NCI-H2081 (cell line): ENCODE data around the gene CCDC90B.
"Not testable (repeated sequence)": the region's sequence is repeated elsewhere in the genome, so short reads cannot be mapped to it uniquely, and the experiment has no call there.

Experiments used
- DNase-seq, 2 experiments: peaks; one replicate each; lab custom pipeline; 2025; lab: John Stamatoyannopoulos, UW

Gene CCDC90B

DNA sequence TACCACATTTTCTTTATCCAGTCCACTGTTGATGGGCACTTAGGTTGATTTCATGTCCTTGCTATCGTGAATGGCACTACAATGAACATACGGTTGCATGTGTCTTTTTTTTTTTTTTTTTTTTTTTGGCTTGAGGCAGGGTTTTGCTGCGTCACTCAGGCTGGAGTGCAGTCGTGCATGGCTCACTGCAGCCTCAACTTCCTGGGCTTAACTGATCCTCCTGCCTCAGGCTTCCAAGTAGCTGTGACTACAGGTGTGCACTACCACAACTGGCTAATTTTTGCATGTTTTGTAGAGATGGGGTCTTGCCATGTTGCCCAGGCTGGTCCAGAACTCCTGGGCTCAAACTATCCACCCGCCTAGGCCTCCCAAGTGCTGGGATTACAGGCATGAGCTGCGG is 1.5 kb upstream of the CCDC90B start:
- DNase-seq: no peak

GRCh38 chr11:83285151-83285770 is 906 bp downstream of the CCDC90B start:
- DNase-seq: no peak

GRCh38 chr11:83284501-83285150 is 1.5 kb downstream of the CCDC90B start:
- DNase-seq: no peak

DNA sequence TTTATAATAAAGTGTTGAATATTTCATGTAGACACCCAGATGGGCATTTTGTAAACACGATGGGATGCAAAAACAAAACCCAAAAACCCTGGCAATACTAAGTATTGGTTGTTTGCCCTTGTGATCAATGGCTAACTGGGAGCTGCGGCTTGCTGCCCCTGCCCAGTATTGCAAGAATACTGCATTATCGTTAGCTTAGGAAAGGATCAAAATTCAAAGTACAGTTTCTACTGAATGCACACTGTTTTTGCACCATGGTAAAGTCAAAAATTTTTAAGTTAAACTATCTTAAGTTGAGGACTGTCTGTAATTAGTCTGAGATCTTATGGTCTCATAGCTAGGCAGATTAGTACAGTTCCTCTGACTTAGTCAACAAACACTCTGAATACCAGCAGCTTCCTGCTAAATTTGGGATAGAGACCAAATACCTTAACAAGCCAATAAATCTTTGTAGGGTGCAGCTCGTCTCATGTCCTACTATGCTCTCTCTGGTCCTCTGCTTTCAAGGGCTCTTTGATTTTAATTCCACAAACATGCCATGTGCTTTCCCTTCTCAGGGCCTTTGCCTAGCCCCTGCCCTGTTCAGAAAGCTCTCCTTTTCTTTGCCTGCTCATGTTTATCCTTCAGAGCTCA is 4.0 kb downstream of the CCDC90B start:
- no peak for DNase-seq

DNA sequence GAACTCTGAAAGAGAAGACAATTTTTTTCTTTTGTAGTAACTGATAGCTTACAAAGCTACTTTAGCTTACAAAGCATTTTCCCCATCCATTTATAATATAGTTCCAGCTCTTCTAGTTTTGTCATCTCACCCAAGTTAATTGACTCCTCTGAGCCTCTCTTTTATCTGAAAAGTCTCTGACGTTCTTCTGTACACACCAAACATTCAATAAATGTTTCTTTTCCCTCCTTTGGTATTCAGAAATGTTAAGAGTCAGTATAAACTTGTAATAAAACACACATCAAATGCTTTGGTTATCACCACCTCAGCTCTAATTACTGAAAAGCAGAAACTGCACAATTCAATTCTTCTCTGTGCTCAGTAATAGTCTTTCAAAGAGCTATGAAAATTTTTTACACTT is 5.9 kb downstream of the CCDC90B start:
- DNase-seq: no peak

- no peak for DNase-seq
Measured at GRCh38 chr11:83278351-83278750, 7.8 kb downstream of the CCDC90B start.

- no peak for DNase-seq
Measured at GRCh38 chr11:83275888-83276641, 10.1 kb downstream of the CCDC90B start.

DNA sequence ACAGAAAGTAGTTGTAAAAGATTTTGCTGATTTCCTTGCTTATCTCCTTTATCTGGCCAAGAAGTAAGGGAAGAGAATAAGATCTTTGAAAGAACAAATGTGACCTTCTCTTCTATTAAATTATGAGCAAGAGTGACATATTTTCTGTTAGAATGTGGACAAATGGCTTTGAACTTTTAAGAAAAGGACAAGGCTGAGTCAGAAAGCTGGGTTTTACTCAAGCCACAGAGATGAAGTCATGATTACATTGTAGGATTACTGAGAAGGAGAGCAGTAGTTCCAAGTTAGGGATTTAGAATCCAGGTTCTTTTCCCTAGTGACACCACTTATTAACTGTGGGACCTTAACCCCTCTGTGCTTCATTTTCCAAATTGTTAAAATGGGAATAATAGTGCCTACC is 13.5 kb downstream of the CCDC90B start:
- no peak for DNase-seq

GRCh38 chr11:83271734-83272133 is 14.4 kb downstream of the CCDC90B start:
- DNase-seq: not testable (repeated sequence)

DNA sequence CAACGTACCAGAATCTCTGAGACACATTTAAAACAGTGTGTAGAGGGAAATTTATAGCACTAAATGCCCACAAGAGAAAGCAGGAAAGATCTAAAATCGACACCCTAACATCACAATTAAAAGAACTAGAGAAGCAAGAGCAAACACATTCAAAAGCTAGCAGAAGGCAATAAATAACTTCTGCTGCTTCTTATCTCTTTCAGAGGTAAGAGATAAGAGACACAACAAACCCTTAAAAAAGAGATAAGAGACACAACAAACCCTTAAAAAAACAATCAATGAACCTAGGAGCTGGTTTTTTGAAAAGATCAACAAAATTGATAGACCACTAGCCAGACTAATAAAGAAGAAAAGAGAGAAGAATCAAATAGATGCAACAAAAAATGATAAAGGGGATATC is 17.1 kb downstream of the CCDC90B start:
- DNase-seq: not testable (repeated sequence)

DNA sequence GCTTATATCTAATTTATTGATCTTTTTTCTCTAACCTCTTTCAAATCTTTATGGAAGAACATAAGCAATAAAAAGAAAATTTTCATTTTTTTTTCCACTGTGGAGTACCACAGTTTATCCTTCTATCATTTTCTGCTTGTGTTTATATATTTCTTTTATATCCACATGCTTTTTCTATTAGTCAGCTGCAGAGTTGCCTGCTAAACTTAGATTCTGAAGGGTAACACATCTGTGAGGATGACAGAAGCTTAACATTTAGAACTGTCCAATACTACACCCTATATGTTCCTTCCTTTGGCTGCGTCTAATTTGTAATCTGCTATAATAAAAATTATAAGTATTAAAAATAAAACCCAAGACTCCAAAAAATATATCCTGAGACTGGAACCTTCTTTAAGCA is 20.8 kb downstream of the CCDC90B start:
- DNase-seq: no peak

GRCh38 chr11:83259559-83259958 is 26.6 kb downstream of the CCDC90B start:
- no peak for DNase-seq

- no peak for DNase-seq
Measured at GRCh38 chr11:83257761-83258168, 28.4 kb downstream of the CCDC90B start.

- no peak for DNase-seq
Measured at GRCh38 chr11:83256602-83257340, 29.4 kb downstream of the CCDC90B start.

DNA sequence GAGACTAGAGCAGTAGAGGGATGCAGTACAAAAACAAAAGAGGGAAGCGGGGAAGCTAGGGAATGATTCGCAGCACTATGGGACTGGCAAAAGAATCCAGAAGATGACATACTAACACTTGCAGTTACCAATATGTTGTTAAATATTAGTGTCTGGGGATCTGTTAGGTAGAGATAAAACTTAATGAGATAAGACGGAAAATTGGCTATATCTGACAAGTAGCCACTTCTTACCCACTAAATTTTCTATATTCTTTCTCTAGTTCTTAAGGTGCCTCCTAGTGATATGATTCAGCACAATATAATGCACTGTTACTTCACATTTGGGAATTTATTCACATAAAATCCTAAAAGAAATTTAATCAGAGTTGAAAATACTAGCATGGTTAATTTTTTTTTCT is 30.8 kb downstream of the CCDC90B start:
- DNase-seq: no peak

DNA sequence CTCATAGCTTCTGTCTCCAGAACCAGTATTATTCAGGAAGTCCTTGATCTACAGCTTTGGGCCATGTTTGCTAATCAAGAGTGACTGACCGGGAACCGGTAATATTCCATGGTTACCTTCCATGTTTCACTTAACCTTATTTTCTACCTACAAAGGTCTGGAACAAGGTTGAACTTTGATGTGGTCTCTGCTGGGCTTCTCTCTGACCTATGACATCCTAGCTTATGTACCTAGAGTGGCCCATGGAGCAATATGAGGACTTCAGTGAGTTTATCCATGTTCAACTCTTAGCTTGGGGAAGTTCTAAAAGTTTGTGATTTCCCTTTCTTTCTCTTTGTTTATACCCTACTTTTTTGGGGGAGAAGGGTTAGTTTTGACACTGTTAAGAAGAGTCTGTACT is 33.2 kb downstream of the CCDC90B start:
- DNase-seq: no peak

- DNase-seq: no peak
Measured at GRCh38 chr11:83252266-83252665, 33.9 kb downstream of the CCDC90B start.

DNA sequence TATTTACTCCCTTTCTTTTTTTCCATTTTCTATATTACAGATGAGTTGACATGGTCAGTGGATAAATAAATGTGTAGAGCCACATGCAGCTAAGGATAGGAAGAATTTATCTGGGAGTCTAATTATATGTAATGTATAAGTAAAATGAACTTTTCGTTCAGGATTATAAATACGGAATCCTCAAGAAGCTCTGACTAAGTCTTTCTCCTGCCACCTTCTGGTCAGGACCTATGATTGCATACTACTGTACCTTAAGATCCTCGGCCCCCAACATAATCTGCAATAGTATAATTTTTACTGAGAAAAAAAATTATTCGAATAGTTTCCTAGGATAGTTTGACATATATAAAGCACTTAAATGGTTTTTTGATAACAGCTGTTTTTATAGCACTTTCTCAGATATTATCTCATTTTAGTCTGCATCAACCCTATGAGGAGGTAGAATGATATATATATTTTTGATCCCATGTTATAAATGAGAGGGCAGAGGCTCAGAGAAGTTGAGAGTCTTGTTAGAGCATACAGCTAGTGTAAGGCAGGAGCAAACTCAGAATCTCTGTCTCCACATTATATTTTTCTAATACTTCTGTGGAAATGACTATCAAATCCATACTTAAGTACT is 36.1 kb downstream of the CCDC90B start:
- peak; percentile 13 to 19 for DNase-seq

DNA sequence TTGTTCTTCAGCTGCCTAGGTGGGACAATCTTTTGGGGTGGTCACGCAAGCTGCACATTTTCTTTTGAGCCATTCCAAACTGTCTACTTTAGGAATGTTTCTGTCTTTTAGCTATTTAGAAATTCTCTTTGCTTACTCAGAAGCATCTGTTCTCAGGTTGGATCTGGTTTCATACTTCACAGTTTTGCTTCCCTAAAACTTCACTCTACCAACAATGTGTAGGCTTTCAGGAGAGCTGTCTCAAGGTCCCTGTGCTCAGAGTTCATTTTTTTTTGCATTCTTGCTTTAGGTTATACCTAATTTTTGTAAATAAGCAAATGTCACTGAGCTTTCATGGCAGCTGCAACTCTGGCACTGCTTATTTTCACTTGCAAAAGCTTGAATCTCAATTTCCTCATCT is 36.7 kb downstream of the CCDC90B start:
- DNase-seq: no peak

GRCh38 chr11:83241291-83241946 is 44.7 kb downstream of the CCDC90B start:
- DNase-seq: peak; percentile 3 to 40

GRCh38 chr11:83238111-83238510 is 48.1 kb downstream of the CCDC90B start:
- no peak for DNase-seq
